Loucy (cell line): ENCODE results near the gene PHKB.

Source experiments
- H2AFZ ChIP-seq: fragments of 200-600 bp; sonication (generic); 2 replicates; pipeline ENCODE4 v1.6.0; 2016; ENCODE audit warnings: antibody characterized with exemption, mild to moderate bottlenecking, low read length, moderate library complexity
- H3F3A ChIP-seq: fragments of 200-600 bp; 2 replicates; pipeline ENCODE4 v1.6.0; 2016; ENCODE audit warnings: antibody characterized with exemption, low read depth, mild to moderate bottlenecking
- H3K27me3 ChIP-seq: fragments of 200-600 bp; sonication (generic); 2 replicates; pipeline ENCODE4 v1.6.1; 2014; ENCODE audit warnings: low read length, mild to moderate bottlenecking; ENCODE audit not compliant: insufficient read depth, poor library complexity, severe bottlenecking
- H3K36me3 ChIP-seq: fragments of 200-600 bp; sonication (generic); 2 replicates; pipeline ENCODE4 v1.6.1; 2016; ENCODE audit warnings: low read length; ENCODE audit not compliant: insufficient read depth
- H3K4me1 ChIP-seq: fragments of 200-600 bp; sonication (generic); 2 replicates; pipeline ENCODE4 v1.5.1; 2014; ENCODE audit warnings: low read length, mild to moderate bottlenecking; ENCODE audit not compliant: insufficient read depth, poor library complexity, severe bottlenecking
- H3K4me2 ChIP-seq: fragments of 200-600 bp; sonication (generic); 2 replicates; pipeline ENCODE4 v1.6.0; 2014; ENCODE audit warnings: antibody characterized with exemption, low read length, low read depth, mild to moderate bottlenecking; ENCODE audit not compliant: poor library complexity, severe bottlenecking
- H3K4me3 ChIP-seq: fragments of 200-600 bp; sonication (generic); 2 replicates; pipeline ENCODE4 v1.5.1; 2014; ENCODE audit warnings: low read length, mild to moderate bottlenecking, mixed read lengths; ENCODE audit not compliant: poor library complexity, severe bottlenecking
- H3K79me2 ChIP-seq: fragments of 200-600 bp; sonication (generic); 2 replicates; pipeline ENCODE4 v1.6.1; 2014; ENCODE audit warnings: low read length; ENCODE audit not compliant: insufficient read depth
- H3K9ac ChIP-seq: fragments of 200-600 bp; sonication (generic); 2 replicates; pipeline ENCODE4 v1.6.0; 2014; ENCODE audit warnings: mild to moderate bottlenecking, low read depth, low read length, moderate library complexity; ENCODE audit not compliant: poor library complexity, severe bottlenecking
- H3K9me2 ChIP-seq: fragments of 200-600 bp; sonication (generic); replicated peaks from 2 replicates; pipeline ENCODE4 v1.6.1; 2016; ENCODE audit warnings: low read depth, low read length, mixed read lengths
- H3K9me3 ChIP-seq: fragments of 200-600 bp; sonication (generic); 2 replicates; pipeline ENCODE4 v1.6.1; 2014; ENCODE audit warnings: mild to moderate bottlenecking, antibody characterized with exemption, low read length, low read depth; ENCODE audit not compliant: insufficient read depth
- H4K20me1 ChIP-seq: fragments of 200-600 bp; sonication (generic); 2 replicates; pipeline ENCODE4 v1.6.0; 2014; ENCODE audit warnings: antibody characterized with exemption, low read length, mild to moderate bottlenecking; ENCODE audit not compliant: insufficient read depth, poor library complexity, severe bottlenecking
- CTCF ChIP-seq: fragments of 200-600 bp; sonication (generic); conservative IDR thresholded peaks from 2 replicates; pipeline ENCODE4 v1.5.1; 2014; ENCODE audit warnings: mild to moderate bottlenecking, antibody characterized with exemption, low read length
- EZH2phosphoT487 ChIP-seq: fragments of 200-600 bp; IDR thresholded peaks from 2 replicates; pipeline ENCODE4 v1.6.1; 2018; ENCODE audit warnings: antibody characterized with exemption, mild to moderate bottlenecking, moderate library complexity, borderline replicate concordance

Gene PHKB

DNA sequence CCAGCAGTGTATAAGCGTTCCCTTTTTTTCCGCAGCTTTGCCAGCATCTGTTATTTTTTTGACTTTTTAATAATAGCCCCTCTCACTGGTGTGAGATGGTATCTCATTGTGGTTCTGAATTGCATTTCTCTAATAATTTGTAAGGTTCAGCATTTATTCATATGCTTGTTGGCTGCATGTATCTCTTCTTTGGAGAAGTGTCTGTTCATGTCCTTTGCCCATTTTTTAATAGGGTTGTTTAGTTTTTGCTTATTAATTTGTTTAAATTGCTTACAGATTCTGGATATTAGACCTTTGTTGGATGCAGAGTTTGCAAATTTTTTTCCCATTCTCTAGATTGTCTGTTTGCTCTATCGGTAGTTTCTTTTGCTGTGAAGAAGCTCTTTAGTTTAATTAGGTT is 26.9 kb downstream of the PHKB start:
- peaks cover 19% of the 10 kb centered on the region for H3K4me1 ChIP-seq
- peaks cover 41% of the 10 kb centered on the region for H3K79me2 ChIP-seq
- H3K4me2 ChIP-seq = no peak overlapping the region
- H3K9ac ChIP-seq = no peak overlapping the region
- no peaks in the 10 kb centered on the region for H3K27me3 ChIP-seq
- H3K9me3 ChIP-seq = peaks cover 7% of the 10 kb centered on the region; the same call in 1 of the 2 replicates
- no peaks in the 10 kb centered on the region for H3K9me2 ChIP-seq
- no peak overlapping the region for H2AFZ ChIP-seq
- H3F3A ChIP-seq = no peaks in the 10 kb centered on the region
- no peaks in the 10 kb centered on the region for H3K36me3 ChIP-seq
- H4K20me1 ChIP-seq = peaks cover 6% of the 10 kb centered on the region
- H3K4me3 ChIP-seq = no peak overlapping the region
- TF ChIP-seq EZH2phosphoT487 = no peak
- no peak for TF ChIP-seq CTCF

GRCh38 chr16:47490471-47490870 is 29.3 kb downstream of the PHKB start:
- Histone ChIP-seq H3K4me3 (no peak overlapping the region), H3K9me2 (no peaks in the 10 kb centered on the region), H3K36me3 (no peaks in the 10 kb centered on the region), H3K4me2 (no peak overlapping the region), H2AFZ (no peak overlapping the region), H4K20me1 (no peaks in the 10 kb centered on the region), H3K79me2 (peaks cover 32% of the 10 kb centered on the region), H3F3A (no peaks in the 10 kb centered on the region), H3K9ac (no peak overlapping the region), H3K27me3 (no peaks in the 10 kb centered on the region), H3K4me1 (peaks cover 25% of the 10 kb centered on the region), H3K9me3 (peaks cover 7% of the 10 kb centered on the region; the same call in 1 of the 2 replicates)
- TF ChIP-seq CTCF (no peak), EZH2phosphoT487 (no peak)

GRCh38 chr16:47492036-47492427 is 30.9 kb downstream of the PHKB start:
- Histone ChIP-seq H3K9me3 (peaks cover 7% of the 10 kb centered on the region; the same call in 1 of the 2 replicates), H3K79me2 (peaks cover 32% of the 10 kb centered on the region), H3K4me3 (no peak overlapping the region), H3K27me3 (no peaks in the 10 kb centered on the region), H3K9ac (no peak overlapping the region), H3K36me3 (no peaks in the 10 kb centered on the region), H3F3A (no peaks in the 10 kb centered on the region), H3K4me2 (no peak overlapping the region), H4K20me1 (no peaks in the 10 kb centered on the region), H3K4me1 (peaks cover 25% of the 10 kb centered on the region), H3K9me2 (no peaks in the 10 kb centered on the region), H2AFZ (no peak overlapping the region)
- no peak for TF ChIP-seq EZH2phosphoT487
- no peak for TF ChIP-seq CTCF
